Erythroblast (primary cell): ENCODE data around the gene HIBADH.

Experiments used
- GATA1 ChIP-seq: IDR thresholded peaks from 2 replicates; pipeline ENCODE4 v1.6.1; 2011; ENCODE audit warnings: low read depth, mild to moderate bottlenecking, control low read depth, low read length, moderate library complexity
- POLR2A ChIP-seq: IDR thresholded peaks from 2 replicates; pipeline ENCODE4 v1.6.1; 2011; ENCODE audit warnings: mild to moderate bottlenecking, low read length

GRCh38 chr7:27699751-27700150 is 37.1 kb upstream of the HIBADH start:
- TF ChIP-seq POLR2A (no peak), GATA1 (no peak)
